ENCODE data around the gene RFXANK.

RFXANK gene

DNA sequence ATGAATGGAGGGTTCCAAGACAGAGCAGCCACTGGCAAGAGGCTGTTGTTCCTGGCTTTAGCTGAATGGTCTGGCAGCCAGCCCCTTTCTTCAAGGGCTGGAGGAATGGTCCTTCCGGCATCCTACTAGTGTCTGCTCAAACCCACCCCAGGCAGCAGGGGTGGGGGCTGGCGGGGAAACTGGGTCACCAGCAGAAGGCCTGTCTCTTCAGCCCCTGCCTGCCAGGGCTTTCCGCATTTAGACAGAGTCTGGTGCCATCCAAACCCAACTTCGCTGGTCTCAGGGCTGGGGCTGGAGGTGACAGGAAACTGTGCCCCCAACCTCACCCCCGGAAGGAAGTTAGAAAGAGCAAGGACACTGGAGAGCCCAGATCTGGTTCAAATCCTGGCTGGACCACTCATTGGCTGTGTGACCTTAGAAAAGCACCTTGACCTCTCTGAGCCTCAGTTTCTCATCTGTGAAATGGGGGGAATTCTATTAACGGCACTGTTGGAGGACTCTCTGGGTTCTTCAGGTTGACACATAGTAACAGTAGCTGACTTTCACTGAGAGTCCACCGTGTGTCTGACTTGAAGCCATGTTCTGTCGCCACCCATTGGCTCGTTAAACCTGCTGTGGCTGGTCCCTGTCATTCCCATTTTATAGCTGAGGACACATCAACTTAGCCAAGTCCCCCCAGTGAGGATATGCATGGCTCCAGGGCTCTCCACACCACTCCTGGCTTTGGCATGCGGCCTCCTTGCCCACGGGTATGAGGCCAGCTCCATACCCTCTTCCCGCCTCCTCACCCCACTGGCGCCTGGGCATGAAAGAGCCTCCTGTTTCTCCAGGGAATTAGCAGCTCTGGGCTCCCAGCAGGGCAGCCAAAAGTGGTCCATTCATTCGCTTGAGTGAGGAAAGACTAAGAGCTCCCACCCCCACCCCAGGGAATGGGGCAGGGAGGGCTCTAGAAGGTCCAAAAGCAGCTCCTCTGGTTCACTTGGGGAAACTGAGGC is 13.7 kb downstream of the RFXANK start:
- Histone ChIP-seq H3K9me3 (ENCODE audit: low read length) (no peaks in the 10 kb centered on the region), H3K36me3 (ENCODE audit: insufficient read depth, low read length) (peaks cover 5% of the 10 kb centered on the region), H2AFZ (ENCODE audit: low read depth, low read length) (no peak overlapping the region), H3K27me3 (ENCODE audit: insufficient read depth, low read length) (no peaks in the 10 kb centered on the region), H3K4me3 (ENCODE audit: low read length) (no peak overlapping the region), H3K4me1 (ENCODE audit: insufficient read depth, low read length) (peaks cover 12% of the 10 kb centered on the region)

DNA sequence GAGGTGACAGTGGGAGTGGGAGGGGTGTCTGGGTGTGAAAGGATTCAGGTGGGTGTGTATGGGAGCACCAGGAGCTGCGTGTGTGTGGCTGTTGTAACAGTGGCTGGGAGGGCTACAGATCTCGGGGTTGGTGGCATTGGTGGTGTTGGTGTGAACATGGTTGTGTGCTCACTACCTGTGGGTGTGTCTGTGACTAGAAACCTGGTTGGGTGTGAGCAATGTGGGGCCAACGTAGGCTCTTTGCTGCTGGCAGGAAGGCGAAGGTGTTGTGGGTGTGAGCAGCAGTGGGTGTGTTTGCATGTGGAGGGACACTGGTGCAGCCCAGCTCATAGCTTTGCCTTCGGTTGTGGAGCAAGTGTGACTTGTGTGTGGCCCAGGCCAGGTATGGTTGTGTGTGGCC is 14.9 kb downstream of the RFXANK start:
- Histone ChIP-seq H3K36me3 (ENCODE audit: insufficient read depth, low read length) (no peaks in the 10 kb centered on the region), H3K4me1 (ENCODE audit: insufficient read depth, low read length) (peaks cover 12% of the 10 kb centered on the region), H3K9me3 (ENCODE audit: low read length) (no peaks in the 10 kb centered on the region), H3K4me3 (ENCODE audit: low read length) (no peak overlapping the region), H2AFZ (ENCODE audit: low read depth, low read length) (no peak overlapping the region), H3K27me3 (ENCODE audit: insufficient read depth, low read length) (no peaks in the 10 kb centered on the region)

DNA sequence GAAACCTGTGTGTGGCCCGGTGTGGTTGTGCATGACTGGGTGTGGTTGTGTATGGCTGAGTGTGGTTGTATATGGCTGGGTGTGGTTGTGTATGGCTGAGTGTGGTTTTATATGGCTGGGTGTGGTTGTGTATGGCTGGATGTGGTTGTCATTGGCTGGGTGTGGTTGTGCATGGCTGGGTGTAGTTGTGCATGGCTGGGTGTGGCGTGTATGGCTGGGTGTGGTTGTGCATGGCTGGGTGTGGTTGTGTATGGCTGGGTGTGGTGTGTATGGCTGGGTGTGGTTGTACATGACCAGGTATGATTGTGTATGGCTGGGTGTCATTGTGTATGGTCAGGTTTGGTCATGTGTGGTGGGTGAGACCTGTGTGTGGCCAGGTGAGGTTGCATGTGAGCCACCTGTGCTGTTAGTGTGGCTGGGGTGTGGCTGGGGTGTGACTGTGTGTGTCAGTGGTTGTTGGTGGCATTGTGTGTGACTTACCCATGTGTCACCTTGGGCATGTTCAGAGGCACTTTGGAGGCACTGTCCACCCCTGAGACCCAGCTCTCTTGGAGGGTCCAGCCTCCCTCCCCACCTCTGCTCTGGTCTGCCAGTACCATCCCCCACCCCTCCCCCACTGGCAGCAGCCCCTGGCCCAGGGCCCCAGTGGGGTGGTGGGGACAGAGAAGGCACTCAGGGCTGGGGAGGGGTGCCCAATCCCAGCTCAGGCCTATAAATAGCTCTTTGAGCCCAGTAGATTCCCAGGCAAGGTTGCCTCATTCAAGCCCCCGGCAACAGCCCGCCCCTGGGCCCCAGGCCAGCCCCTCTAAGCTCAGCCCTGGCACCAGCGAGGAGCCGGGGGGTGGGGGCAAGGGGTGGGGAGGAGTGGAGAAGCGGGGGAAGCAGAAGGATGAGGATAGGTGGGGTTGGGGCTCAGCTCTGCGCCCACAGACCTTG is 15.8 kb downstream of the RFXANK start:
- Histone ChIP-seq H3K4me3 (ENCODE audit: low read length) (no peak overlapping the region), H3K4me1 (ENCODE audit: insufficient read depth, low read length) (peaks cover 13% of the 10 kb centered on the region), H3K36me3 (ENCODE audit: insufficient read depth, low read length) (no peaks in the 10 kb centered on the region), H2AFZ (ENCODE audit: low read depth, low read length) (no peak overlapping the region), H3K27me3 (ENCODE audit: insufficient read depth, low read length) (no peaks in the 10 kb centered on the region), H3K9me3 (ENCODE audit: low read length) (no peaks in the 10 kb centered on the region)

DNA sequence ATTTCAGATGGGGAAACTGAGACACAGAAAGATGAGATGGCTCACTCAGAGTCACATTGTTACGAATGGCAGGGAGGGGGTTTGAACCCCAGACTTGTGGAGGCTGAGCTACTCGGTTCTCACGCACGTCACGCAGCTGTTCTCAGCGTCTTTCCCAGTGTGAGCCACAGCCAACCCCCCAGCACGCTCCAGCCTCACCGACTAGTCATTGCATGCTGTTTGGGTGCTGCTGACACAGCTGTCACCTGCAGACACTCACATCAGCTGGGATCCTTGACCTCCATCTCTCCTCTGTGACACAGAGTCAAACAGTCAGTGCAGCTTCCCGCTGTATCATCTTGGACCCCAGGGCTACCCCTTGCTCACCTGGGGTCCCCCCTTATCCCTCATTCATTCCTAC is 17.3 kb downstream of the RFXANK start:
- Histone ChIP-seq H3K27me3 (ENCODE audit: insufficient read depth, low read length) (no peaks in the 10 kb centered on the region), H3K36me3 (ENCODE audit: insufficient read depth, low read length) (no peaks in the 10 kb centered on the region), H2AFZ (ENCODE audit: low read depth, low read length) (no peak overlapping the region), H3K9me3 (ENCODE audit: low read length) (no peaks in the 10 kb centered on the region), H3K4me3 (ENCODE audit: low read length) (no peak overlapping the region), H3K4me1 (ENCODE audit: insufficient read depth, low read length) (peaks cover 26% of the 10 kb centered on the region)

DNA sequence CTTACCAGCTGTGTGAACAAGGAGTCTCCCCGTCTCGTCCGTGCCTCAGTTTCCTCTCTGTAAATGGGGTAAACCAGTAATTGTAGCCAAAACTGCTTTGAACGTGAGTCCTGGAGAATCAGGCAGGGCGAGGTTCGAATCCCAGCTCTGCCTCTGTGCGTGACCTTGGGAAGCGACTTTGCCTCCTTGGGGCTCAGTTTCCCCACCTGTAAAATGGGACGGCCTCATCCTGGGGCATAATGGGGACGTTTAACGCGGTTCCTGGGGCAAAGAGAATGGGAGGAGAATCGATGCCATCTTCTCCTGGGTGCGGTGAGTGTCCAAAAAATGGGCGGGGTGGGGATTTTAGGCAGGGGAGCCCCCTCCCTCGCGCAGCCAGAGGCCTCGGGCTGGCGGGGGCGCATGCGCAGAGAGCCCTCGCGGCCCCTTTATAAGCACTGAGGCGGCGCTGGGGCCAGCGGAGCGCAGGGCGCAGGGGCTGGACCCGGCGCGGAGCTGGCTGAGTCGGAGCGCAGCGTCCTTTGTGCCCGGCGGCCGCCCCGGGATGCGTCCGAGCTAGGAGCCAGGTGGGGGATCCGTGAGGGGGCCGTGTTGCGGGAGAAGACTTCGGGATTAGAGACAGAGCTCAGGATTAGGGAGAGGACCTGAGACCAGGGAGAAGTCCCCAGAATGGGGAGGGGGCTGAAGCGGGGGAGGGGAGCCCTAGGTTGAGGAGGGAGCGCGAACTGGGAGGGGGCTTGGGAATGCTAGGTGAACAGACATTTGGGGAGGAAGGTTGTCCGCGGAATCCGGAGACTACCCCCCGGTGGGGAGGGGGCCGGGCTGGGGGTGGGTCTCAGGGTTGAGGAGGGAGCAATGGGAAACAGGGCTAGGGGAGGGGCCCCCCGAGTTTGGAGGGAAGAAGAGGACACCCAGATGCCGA is 19.7 kb downstream of the RFXANK start, which contains the start of gene NCAN:
TSS of gene NCAN (plus strand) at position 460 of the 922 bp plus-strand sequence. CDS start 4,996 bp downstream, outside the sequence.
- no peaks in the 10 kb centered on the region for H3K9me3 ChIP-seq (ENCODE audit: low read length)
- peak within 1 kb of the TSS; percentile 74 for H3K4me3 ChIP-seq (ENCODE audit: low read length)

DNA sequence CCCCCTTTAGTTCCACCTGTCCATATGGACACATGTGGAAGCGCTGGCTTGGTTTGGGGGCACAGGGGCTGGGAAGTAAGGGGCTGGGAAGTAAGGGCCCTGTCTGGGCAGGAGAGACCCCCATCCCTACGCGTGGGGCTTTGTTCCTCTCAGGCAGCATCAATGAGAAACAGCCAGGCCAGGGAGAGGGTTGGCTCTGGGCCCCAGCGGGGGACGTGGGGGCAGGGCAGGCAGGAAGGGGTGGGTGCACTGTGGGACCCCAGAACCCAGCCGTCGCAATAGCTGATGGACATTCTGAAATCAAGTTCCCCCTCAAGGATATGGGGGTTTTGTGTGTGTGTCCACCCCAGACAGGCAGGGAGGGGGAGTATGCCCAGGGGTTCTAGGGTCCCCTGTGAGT is 20.9 kb downstream of the RFXANK start:
- Histone ChIP-seq H3K4me3 (ENCODE audit: low read length) (peak overlapping the region; percentile 74), H3K27me3 (ENCODE audit: insufficient read depth, low read length) (no peaks in the 10 kb centered on the region), H2AFZ (ENCODE audit: low read depth, low read length) (no peak overlapping the region), H3K36me3 (ENCODE audit: insufficient read depth, low read length) (peaks cover 16% of the 10 kb centered on the region), H3K9me3 (ENCODE audit: low read length) (no peaks in the 10 kb centered on the region), H3K4me1 (ENCODE audit: insufficient read depth, low read length) (peaks cover 27% of the 10 kb centered on the region)

More for the DNA sequence above, 19.7 kb downstream of the RFXANK start, which contains the start of gene NCAN:
- H2AFZ ChIP-seq (ENCODE audit: low read depth, low read length): peak within 1 kb of the TSS; percentile 7
- peaks cover 11% of the 10 kb centered on the region for H3K36me3 ChIP-seq (ENCODE audit: insufficient read depth, low read length)
- H3K27me3 ChIP-seq (ENCODE audit: insufficient read depth, low read length): no peaks in the 10 kb centered on the region
- H3K4me1 ChIP-seq (ENCODE audit: insufficient read depth, low read length): peaks cover 31% of the 10 kb centered on the region

DNA sequence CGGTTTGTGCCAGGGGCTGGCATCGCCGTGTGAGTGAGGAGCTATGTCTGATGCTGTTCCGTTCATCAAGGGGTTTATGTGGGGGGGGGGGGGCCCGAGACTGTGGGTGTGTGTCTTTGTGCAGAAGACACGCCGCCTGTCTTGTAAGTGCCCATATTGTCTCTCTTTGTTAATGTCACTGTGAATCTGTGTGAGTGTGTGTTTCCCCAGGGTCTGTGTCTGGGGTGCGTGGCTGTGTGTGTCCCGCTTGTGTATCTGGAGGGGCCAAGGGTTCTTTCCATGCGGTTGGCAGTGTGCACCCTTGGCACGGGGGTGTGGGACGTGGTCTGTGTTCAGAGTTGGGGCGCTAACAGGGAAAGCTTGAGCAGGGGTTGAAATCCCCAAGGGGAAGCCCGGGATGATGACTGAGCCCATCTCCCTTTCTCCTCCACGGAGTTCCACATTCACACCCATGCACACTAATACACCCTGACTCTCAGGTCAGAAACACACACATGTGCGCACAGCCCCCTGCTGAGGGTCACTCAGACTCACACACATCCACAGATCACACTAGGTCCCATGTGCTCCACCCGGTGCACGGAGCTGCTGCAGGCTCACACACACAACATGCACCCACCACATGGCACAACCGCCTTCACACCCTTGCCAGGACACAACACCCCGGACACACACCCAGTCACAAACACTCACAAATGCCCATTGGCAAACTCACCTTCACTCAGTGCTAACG is 21.5 kb downstream of the RFXANK start:
- Histone ChIP-seq H3K4me1 (ENCODE audit: insufficient read depth, low read length) (peaks cover 27% of the 10 kb centered on the region), H3K27me3 (ENCODE audit: insufficient read depth, low read length) (no peaks in the 10 kb centered on the region), H3K9me3 (ENCODE audit: low read length) (no peaks in the 10 kb centered on the region), H2AFZ (ENCODE audit: low read depth, low read length) (no peak overlapping the region), H3K4me3 (ENCODE audit: low read length) (peak overlapping the region; percentile 74), H3K36me3 (ENCODE audit: insufficient read depth, low read length) (peaks cover 16% of the 10 kb centered on the region)

DNA sequence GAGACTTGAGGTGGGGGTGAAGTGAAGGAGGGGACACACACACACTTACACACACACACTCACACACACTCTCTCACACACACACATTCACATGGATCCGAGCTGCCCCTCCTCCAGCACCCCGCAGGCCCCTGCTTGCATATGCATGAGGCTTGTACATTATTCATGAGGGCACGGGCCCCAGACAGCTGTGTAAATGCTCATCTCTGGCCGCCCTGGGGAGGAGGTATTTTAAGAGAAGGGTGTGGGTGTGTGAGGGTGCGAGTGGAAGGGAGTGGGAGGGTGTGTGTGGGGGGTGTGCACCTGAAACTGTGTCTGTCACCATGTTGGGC is 22.1 kb downstream of the RFXANK start:
- no peak overlapping the region for H2AFZ ChIP-seq (ENCODE audit: low read depth, low read length)
- H3K27me3 ChIP-seq (ENCODE audit: insufficient read depth, low read length): no peaks in the 10 kb centered on the region
- H3K4me1 ChIP-seq (ENCODE audit: insufficient read depth, low read length): peaks cover 27% of the 10 kb centered on the region
- H3K4me3 ChIP-seq (ENCODE audit: low read length): peak overlapping the region; percentile 74
- H3K36me3 ChIP-seq (ENCODE audit: insufficient read depth, low read length): peaks cover 17% of the 10 kb centered on the region
- no peaks in the 10 kb centered on the region for H3K9me3 ChIP-seq (ENCODE audit: low read length)

DNA sequence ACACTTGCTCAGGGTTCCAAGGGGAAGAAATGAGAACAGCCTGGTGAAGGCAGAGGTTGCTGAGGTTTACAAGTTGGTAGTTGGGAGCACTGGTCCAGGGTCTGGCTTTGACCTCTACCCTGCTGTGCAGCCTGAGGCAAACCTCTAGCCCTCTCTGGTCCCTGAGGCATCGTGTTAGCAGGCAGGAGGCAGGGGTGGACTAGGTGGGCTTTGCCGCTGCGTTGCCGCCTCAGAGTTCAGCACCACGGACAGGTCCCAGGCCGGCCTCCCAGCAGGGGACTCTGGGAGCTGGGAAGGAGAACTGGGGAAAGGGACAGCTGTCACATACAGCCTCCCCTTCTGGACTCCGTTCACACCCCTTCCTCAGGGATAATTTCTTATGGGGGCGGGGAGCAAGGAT is 22.8 kb downstream of the RFXANK start:
- no peak overlapping the region for H2AFZ ChIP-seq (ENCODE audit: low read depth, low read length)
- peaks cover 20% of the 10 kb centered on the region for H3K36me3 ChIP-seq (ENCODE audit: insufficient read depth, low read length)
- no peaks in the 10 kb centered on the region for H3K27me3 ChIP-seq (ENCODE audit: insufficient read depth, low read length)
- H3K4me1 ChIP-seq (ENCODE audit: insufficient read depth, low read length): peaks cover 27% of the 10 kb centered on the region
- no peaks in the 10 kb centered on the region for H3K9me3 ChIP-seq (ENCODE audit: low read length)
- H3K4me3 ChIP-seq (ENCODE audit: low read length): no peak overlapping the region

DNA sequence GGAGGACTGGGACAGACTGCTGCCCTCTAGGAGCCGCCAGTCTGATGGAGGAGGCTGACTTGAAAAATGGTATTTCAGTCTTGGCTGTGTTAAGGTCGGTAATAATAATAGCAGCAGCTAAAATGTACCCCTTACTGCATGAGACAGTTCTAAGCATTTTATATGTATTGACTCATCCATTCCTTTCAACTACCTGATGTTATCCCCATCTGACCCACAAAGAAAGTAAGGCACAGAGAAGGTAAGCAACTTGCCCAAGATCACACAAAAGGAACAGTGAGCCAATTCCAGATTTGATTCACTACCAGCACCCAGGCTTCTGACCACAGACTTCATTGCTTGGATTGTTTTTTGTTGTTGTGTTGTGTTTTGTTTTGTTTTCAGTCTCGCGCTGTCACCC is 23.7 kb downstream of the RFXANK start:
- H3K27me3 ChIP-seq (ENCODE audit: insufficient read depth, low read length): no peaks in the 10 kb centered on the region
- H3K36me3 ChIP-seq (ENCODE audit: insufficient read depth, low read length): peaks cover 20% of the 10 kb centered on the region
- H3K9me3 ChIP-seq (ENCODE audit: low read length): no peaks in the 10 kb centered on the region
- H3K4me3 ChIP-seq (ENCODE audit: low read length): no peak overlapping the region
- H2AFZ ChIP-seq (ENCODE audit: low read depth, low read length): no peak overlapping the region
- peaks cover 27% of the 10 kb centered on the region for H3K4me1 ChIP-seq (ENCODE audit: insufficient read depth, low read length)

DNA sequence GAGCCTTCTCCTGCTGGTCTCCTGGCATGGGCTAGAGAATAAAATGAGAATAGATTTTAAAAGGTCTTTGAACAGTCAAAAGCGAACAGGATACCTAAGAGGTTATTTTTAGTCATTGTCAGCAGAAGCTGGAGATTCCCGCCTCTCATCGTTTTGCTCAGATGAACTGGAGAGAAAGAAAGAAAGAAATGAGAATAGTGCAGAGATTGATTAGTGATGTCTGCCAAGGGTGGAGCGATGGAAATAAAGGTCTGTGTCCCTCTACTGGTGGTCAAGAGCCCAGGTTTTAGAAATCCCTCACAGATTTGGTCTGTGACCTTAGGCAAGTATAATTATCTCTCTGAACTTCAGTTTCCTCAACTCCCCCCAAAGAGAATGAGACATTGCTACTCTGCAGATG is 25.0 kb downstream of the RFXANK start:
- H3K27me3 ChIP-seq (ENCODE audit: insufficient read depth, low read length): no peaks in the 10 kb centered on the region

DNA sequence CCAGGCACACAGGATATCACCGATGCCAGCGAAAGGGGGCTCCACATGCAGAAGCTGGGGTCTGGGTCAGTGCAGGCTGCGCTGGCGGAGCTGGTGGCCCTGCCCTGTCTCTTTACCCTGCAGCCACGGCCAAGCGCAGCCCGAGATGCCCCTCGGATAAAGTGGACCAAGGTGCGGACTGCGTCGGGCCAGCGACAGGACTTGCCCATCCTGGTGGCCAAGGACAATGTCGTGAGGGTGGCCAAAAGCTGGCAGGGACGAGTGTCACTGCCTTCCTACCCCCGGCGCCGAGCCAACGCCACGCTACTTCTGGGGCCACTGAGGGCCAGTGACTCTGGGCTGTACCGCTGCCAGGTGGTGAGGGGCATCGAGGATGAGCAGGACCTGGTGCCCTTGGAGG is 26.9 kb downstream of the RFXANK start:
- Histone ChIP-seq H3K4me3 (ENCODE audit: low read length) (no peak overlapping the region), H3K4me1 (ENCODE audit: insufficient read depth, low read length) (peaks cover 10% of the 10 kb centered on the region), H2AFZ (ENCODE audit: low read depth, low read length) (no peak overlapping the region), H3K36me3 (ENCODE audit: insufficient read depth, low read length) (peaks cover 45% of the 10 kb centered on the region), H3K9me3 (ENCODE audit: low read length) (peaks cover 3% of the 10 kb centered on the region), H3K27me3 (ENCODE audit: insufficient read depth, low read length) (no peaks in the 10 kb centered on the region)

More for the DNA sequence above, 25.0 kb downstream of the RFXANK start:
- peaks cover 31% of the 10 kb centered on the region for H3K36me3 ChIP-seq (ENCODE audit: insufficient read depth, low read length)
- no peak overlapping the region for H2AFZ ChIP-seq (ENCODE audit: low read depth, low read length)
- no peak overlapping the region for H3K4me3 ChIP-seq (ENCODE audit: low read length)
- no peaks in the 10 kb centered on the region for H3K9me3 ChIP-seq (ENCODE audit: low read length)
- H3K4me1 ChIP-seq (ENCODE audit: insufficient read depth, low read length): peaks cover 27% of the 10 kb centered on the region
